Right forelimb (tissue), 1 donor: ENCODE measurements around the gene TSPAN1.
A peak's percentile ranks its signal among the peaks of the same experiment; 100 is the strongest.

Experiments
- DNase-seq: peaks from one replicate; pipeline ENCODE4 v3.0.0-alpha.2; 2018

TSPAN1 gene

GRCh38 chr1:46166521-46167462, 8.1 kb upstream of the TSPAN1 start:
- no peak for DNase-seq

GRCh38 chr1:46168477-46168876, 6.4 kb upstream of the TSPAN1 start:
- no peak for DNase-seq

GRCh38 chr1:46169811-46170454, 5.0 kb upstream of the TSPAN1 start:
- no peak for DNase-seq

GRCh38 chr1:46171351-46171750, 3.5 kb upstream of the TSPAN1 start:
- no peak for DNase-seq

GRCh38 chr1:46171871-46172270, 3.0 kb upstream of the TSPAN1 start:
- no peak for DNase-seq

GRCh38 chr1:46172321-46172720, 2.6 kb upstream of the TSPAN1 start:
- no peak for DNase-seq

- DNase-seq, result no peak
These were observed 1.5 kb upstream of the TSPAN1 start for GRCh38 chr1:46173361-46173856.

- no peak for DNase-seq
These were observed 356 bp downstream of the TSPAN1 start for GRCh38 chr1:46175243-46175642.

GRCh38 chr1:46176211-46176865, 1.5 kb downstream of the TSPAN1 start, which contains the start of gene P3R3URF:
Gene P3R3URF (minus strand): TSS chr1:46176488. CDS start chr1:46176471, 17 bp downstream.
- DNase-seq, result no peak

- peak; percentile 83 for DNase-seq
These were observed 4.5 kb downstream of the TSPAN1 start for GRCh38 chr1:46179138-46180081.

GRCh38 chr1:46180082-46180616, 5.3 kb downstream of the TSPAN1 start:
- no peak for DNase-seq

GRCh38 chr1:46181343-46182260, 6.7 kb downstream of the TSPAN1 start:
- no peak for DNase-seq

- DNase-seq, result peak; percentile 77
These were observed 8.4 kb downstream of the TSPAN1 start for GRCh38 chr1:46183079-46183847.

- no peak for DNase-seq
These were observed 9.2 kb downstream of the TSPAN1 start for GRCh38 chr1:46183926-46184557.

- no peak for DNase-seq
These were observed 10.2 kb downstream of the TSPAN1 start for GRCh38 chr1:46184920-46185658.

GRCh38 chr1:46186076-46186475, 11.2 kb downstream of the TSPAN1 start:
- DNase-seq, result no peak

- no peak for DNase-seq
These were observed 12.4 kb downstream of the TSPAN1 start for GRCh38 chr1:46187106-46187869.
